Kidney epithelial cell (primary cell): Measurements from ENCODE around the gene YPEL2. TPM values are rescaled to one million over a fixed set of nuclear protein-coding genes. Genes with fewer than 3 reads are reported as not detected.

Source experiments
- DNase-seq: peaks from one replicate; pipeline ENCODE4 v3.0.0-alpha.2; 2010; ENCODE audit warnings: low read depth
- H3K27me3 ChIP-seq: 2 replicates; pipeline ENCODE4 v1.6.0; 2011; ENCODE audit warnings: low read length; ENCODE audit not compliant: control insufficient read depth, insufficient read depth
- H3K36me3 ChIP-seq: 2 replicates; pipeline ENCODE4 v1.5.1; 2011; ENCODE audit warnings: low read length; ENCODE audit not compliant: control insufficient read depth, insufficient read depth
- H3K4me3 ChIP-seq: 2 replicates; pipeline ENCODE4 v1.5.1; 2011; ENCODE audit warnings: low read depth, mild to moderate bottlenecking, control low read depth, low read length
- CTCF ChIP-seq: IDR thresholded peaks from 2 replicates; pipeline ENCODE4 v1.5.1; 2011; ENCODE audit warnings: mild to moderate bottlenecking, moderate library complexity, low read length, control low read depth, inconsistent platforms; ENCODE audit not compliant: insufficient read depth, poor library complexity, severe bottlenecking
- total RNA-seq: library from RNA; depleted of rRNA; stranded (reverse); fragments of >200 nt; gene quantifications from 2 replicates; pipeline ENCODE4 v1.2.3, GENCODE V29; 2015

Gene YPEL2
- total RNA-seq, 1 donor from 2014 or later: 16.8 TPM

DNA sequence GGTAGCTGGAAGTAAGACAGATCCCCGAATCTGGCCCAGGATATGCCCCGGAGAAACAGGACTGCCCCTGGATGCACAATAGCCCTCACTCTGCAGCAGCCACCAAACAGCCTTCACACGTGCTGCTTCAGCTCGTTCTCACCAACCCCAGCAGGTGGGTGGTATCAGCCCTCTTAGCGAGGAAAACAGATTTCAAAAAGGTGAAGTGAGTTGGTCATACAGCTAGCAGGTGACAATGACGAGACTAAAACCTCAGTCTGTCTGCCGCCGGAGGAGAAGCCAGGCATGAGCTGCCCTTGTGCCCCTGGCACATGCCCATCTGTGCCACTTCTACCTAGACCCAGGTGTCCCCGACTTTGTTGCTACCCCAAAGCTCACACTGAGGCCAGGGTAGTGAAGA is 92.4 kb downstream of the YPEL2 start:
- H3K4me3 ChIP-seq: no peak overlapping the region
- TF ChIP-seq CTCF: no peak
- no peaks in the 10 kb centered on the region for H3K27me3 ChIP-seq
- DNase-seq: no peak
- H3K36me3 ChIP-seq: no peaks in the 10 kb centered on the region

DNA sequence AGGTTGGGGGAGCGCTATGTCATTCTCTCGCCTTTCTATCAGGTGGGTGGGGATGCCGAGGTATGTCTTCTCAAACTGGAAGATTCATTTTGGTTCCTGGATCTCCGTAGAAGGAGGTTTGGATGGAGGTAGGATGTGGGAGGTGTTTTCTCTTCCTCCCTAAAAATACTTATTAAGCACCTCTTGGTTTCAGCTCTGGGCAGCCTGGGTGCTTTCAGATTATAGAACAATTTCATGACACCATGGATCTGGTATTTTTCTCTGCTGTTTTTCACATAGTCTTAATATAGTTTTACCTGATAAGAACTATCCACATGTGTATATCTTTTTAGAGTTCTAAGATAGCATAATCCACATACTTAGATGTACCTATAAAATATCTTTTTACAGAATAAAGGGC is 92.9 kb downstream of the YPEL2 start:
- Histone ChIP-seq H3K27me3 (no peaks in the 10 kb centered on the region), H3K36me3 (no peaks in the 10 kb centered on the region), H3K4me3 (no peak overlapping the region)
- DNase-seq: no peak
- TF ChIP-seq CTCF: no peak

GRCh38 chr17:59425085-59425931 is 93.9 kb downstream of the YPEL2 start:
- H3K27me3 ChIP-seq: no peaks in the 10 kb centered on the region
- no peak overlapping the region for H3K4me3 ChIP-seq
- H3K36me3 ChIP-seq: no peaks in the 10 kb centered on the region
- no peak for TF ChIP-seq CTCF
- no peak for DNase-seq

- H3K27me3 ChIP-seq: no peaks in the 10 kb centered on the region
- no peak for DNase-seq
- no peaks in the 10 kb centered on the region for H3K36me3 ChIP-seq
- no peak overlapping the region for H3K4me3 ChIP-seq
- no peak for TF ChIP-seq CTCF
Observed at GRCh38 chr17:59426031-59426430, 94.6 kb downstream of the YPEL2 start.

- peak; percentile 65 for DNase-seq
- Histone ChIP-seq H3K4me3 (no peak overlapping the region), H3K27me3 (no peaks in the 10 kb centered on the region)
Observed at GRCh38 chr17:59427425-59427921, 96.0 kb downstream of the YPEL2 start.

More at GRCh38 chr17:59427425-59427921, 96.0 kb downstream of the YPEL2 start:
- TF ChIP-seq CTCF: no peak
- no peaks in the 10 kb centered on the region for H3K36me3 ChIP-seq
